ENCODE measurements around the gene PRDM15. TPM values are rescaled to one million over a fixed set of nuclear protein-coding genes. Genes with fewer than 3 reads are reported as not detected.

Gene PRDM15
- total and polyA plus RNA-seq, 7 donors, result 1.2 to 6.9 (median 4.6) TPM

DNA sequence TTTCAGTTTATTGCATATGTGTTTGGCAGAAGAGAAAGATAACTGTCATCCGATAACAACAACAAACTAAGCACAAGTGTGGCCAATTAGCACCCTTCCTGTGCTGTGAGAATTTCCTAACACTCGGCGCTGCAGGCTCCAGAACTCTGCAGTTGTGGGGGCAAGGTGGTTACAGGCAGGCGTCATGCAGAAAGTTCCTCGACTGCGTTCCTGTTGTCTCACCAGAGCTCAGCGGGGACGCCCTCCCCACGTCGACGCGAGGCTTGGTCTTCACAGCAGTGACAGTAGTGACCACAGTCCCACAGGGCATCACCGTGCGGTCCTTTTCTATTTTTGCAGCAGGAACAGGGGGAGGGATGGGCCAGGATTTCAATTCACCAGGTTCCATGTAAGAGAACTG is 27.6 kb upstream of the PRDM15 start:
- TF ChIP-seq POLR2AphosphoS5 (IDR thresholded peaks at IDR 0.05), result no peak
- TF ChIP-seq, protein P1, sequence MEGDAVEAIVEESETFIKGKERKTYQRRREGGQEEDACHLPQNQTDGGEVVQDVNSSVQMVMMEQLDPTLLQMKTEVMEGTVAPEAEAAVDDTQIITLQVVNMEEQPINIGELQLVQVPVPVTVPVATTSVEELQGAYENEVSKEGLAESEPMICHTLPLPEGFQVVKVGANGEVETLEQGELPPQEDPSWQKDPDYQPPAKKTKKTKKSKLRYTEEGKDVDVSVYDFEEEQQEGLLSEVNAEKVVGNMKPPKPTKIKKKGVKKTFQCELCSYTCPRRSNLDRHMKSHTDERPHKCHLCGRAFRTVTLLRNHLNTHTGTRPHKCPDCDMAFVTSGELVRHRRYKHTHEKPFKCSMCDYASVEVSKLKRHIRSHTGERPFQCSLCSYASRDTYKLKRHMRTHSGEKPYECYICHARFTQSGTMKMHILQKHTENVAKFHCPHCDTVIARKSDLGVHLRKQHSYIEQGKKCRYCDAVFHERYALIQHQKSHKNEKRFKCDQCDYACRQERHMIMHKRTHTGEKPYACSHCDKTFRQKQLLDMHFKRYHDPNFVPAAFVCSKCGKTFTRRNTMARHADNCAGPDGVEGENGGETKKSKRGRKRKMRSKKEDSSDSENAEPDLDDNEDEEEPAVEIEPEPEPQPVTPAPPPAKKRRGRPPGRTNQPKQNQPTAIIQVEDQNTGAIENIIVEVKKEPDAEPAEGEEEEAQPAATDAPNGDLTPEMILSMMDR (IDR thresholded peaks at IDR 0.05), result no peak
- no peak for TF ChIP-seq EP300 (IDR thresholded peaks at IDR 0.05)
- no peak for TF ChIP-seq POLR2A (IDR thresholded peaks at IDR 0.05)
- WGBS, 2 donors, result 91 to 97% methylated on average over 14 of the region's 14 CpGs
- no peak overlapping the region for H3K27ac ChIP-seq
- DNase-seq, result peak; percentile 40
- no peak overlapping the region for H3K4me3 ChIP-seq
- H3K9me3 ChIP-seq, result no peaks in the 10 kb centered on the region
- intact Hi-C loops (cut with DNase I), result no loop called here
- no peaks in the 10 kb centered on the region for H3K27me3 ChIP-seq
- H3K4me1 ChIP-seq, result no peaks in the 10 kb centered on the region
- peaks cover 8 to 95% (median 39%) of the 10 kb centered on the region in 4 donors for H3K36me3 ChIP-seq

DNA sequence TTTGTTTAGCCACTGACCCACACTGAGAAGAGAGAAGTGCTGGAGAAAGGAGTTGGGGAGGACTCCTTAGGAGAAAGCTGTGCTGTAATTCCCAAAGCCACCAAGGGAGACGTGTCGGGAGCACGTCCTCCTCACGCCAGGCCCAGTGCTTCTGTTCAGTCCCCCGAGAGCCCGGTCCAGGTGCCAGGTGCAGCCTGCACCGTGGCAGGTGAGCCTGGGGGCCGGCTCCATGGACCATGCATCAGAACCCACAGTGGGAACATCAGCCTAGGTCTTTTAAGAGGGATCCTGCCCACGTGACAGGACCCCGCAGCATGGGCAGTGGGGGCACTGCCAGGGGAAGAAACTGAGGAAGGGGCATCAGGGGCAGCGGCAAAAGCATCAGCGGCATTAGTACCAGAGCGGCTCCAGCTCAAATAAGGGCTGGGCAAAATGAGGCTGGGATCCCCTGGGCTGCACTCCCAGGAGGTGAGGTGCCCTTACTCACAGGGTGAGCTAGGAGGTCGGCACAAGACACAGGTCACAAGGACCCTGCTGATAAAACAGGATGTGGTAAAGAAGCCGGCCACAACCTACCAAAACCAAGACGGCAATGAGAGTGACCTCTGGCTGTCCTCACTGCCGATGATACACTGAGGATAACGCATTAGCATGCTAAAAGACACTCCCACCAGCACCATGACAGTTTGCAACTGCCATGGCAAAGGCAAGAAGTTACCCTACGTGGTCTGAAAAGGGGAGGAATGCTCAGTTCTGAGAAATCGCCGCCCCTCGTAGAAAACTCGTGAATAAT is 24.6 kb upstream of the PRDM15 start:
- Histone ChIP-seq H3K4me3 (no peak overlapping the region), H3K9me3 (no peaks in the 10 kb centered on the region), H3K27ac (no peak overlapping the region), H3K27me3 (no peaks in the 10 kb centered on the region), H3K36me3 (peaks cover 4 to 97% (median 50%) of the 10 kb centered on the region in 4 donors), H3K4me1 (no peaks in the 10 kb centered on the region)
- peak; percentile 40 for DNase-seq
- TF ChIP-seq EP300 (IDR thresholded peaks at IDR 0.05), result no peak
- TF ChIP-seq POLR2A (IDR thresholded peaks at IDR 0.05), result no peak
- no peak for TF ChIP-seq POLR2AphosphoS5 (IDR thresholded peaks at IDR 0.05)
- TF ChIP-seq, protein P1 (IDR thresholded peaks at IDR 0.05), result no peak
- intact Hi-C loops (cut with DNase I), result no loop called here
- 85 to 91% methylated on average over 23 of the region's 23 CpGs for WGBS, 2 donors

DNA sequence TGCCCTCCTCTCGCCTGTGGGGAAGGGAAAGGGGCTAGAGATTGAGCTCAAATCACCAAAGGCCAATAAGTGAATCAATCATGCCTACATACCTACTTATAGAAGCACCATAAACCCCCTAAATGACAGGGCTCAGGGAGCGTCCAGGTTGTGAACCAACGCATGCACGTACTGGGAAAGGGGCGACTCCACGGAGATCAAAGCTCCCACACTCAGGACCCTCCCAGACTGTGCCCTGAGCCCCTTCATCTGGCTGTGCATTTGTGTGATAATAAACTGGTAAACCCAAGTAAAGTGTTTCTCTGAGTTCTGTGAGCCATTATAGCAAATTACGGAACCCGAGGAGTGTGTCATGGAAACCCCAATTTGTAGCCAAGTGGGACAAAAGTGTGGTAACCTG is 23.8 kb upstream of the PRDM15 start:
- Histone ChIP-seq H3K36me3 (peaks cover 4 to 99% (median 51%) of the 10 kb centered on the region in 4 donors), H3K4me3 (no peak overlapping the region), H3K9me3 (no peaks in the 10 kb centered on the region), H3K27me3 (no peaks in the 10 kb centered on the region), H3K27ac (no peak overlapping the region), H3K4me1 (no peaks in the 10 kb centered on the region)
- TF ChIP-seq EP300 (IDR thresholded peaks at IDR 0.05), result no peak
- TF ChIP-seq POLR2AphosphoS5 (IDR thresholded peaks at IDR 0.05), result no peak
- WGBS, 2 donors, result 96% methylated on average over 8 of the region's 8 CpGs
- peak; percentile 33 for DNase-seq
- intact Hi-C loops (cut with DNase I), result no loop called here

DNA sequence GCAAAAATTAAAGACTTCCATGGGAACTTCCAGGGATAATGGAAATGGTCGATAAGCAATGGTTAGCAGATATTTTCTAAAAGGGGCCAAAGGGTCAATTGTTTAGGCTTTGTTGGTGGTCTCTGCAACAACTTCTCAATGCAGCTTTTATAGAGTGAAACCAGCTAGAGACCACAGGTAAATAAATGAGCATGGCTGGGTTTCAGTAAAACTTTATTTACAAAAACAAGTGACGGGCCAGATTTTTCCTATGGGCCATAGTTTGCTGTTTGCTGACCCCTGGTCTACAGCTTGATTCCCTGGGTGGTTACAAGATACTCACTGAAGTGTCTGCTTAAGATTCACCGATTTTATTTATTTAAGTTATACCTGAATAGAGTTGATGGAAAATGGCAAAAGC is 22.6 kb upstream of the PRDM15 start:
- Histone ChIP-seq H3K4me1 (peaks cover 0 to 5% (median under 1%) of the 10 kb centered on the region in 4 donors), H3K4me3 (no peak overlapping the region), H3K9me3 (no peaks in the 10 kb centered on the region), H3K36me3 (peaks cover 3 to 89% (median 42%) of the 10 kb centered on the region in 4 donors), H3K27ac (no peak overlapping the region), H3K27me3 (no peaks in the 10 kb centered on the region)
- no peak for TF ChIP-seq EP300 (IDR thresholded peaks at IDR 0.05)
- intact Hi-C loops (cut with DNase I), result no loop called here
- WGBS, 2 donors, result 93 to 95% methylated on average over 3 of the region's 3 CpGs
- DNase-seq, result no peak

DNA sequence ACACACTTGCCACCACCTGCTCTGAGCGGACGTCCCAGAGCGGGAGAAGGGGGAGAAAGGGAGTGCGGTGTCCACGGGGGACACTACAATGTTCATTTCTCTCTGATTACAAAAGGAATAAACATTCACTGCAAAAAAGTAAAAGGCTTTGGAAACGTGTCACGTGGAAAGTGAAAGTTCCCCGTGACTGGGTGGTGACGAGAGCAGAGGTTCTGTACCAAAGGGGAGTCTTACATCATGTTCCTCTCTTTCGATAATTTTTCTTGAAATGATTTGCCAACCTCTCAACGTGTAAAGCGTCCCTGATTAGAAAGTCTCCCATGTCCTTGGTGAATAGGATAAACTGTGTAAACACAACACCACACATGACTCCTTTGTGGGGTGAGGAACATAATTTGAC is 22.0 kb upstream of the PRDM15 start:
- Histone ChIP-seq H3K36me3 (peaks cover 0 to 82% (median 37%) of the 10 kb centered on the region in 4 donors), H3K27me3 (no peaks in the 10 kb centered on the region), H3K27ac (no peak overlapping the region), H3K4me1 (peaks cover 0 to 7% (median 2%) of the 10 kb centered on the region in 4 donors), H3K4me3 (no peak overlapping the region), H3K9me3 (no peaks in the 10 kb centered on the region)
- no peak for TF ChIP-seq POLR2AphosphoS5 (IDR thresholded peaks at IDR 0.05)
- no peak for TF ChIP-seq POLR2A (IDR thresholded peaks at IDR 0.05)
- TF ChIP-seq, protein P1 (IDR thresholded peaks at IDR 0.05), result no peak
- no peak for TF ChIP-seq EP300 (IDR thresholded peaks at IDR 0.05)
- DNase-seq, result peak; percentile 38
- WGBS, 2 donors, result 70 to 86% methylated on average over 12 of the region's 12 CpGs
- intact Hi-C loops (cut with DNase I), result no loop called here
